SK-N-SH (cell line): ENCODE measurements around the gene EEF2K. TPM values are rescaled to one million over a fixed set of nuclear protein-coding genes. Genes with fewer than 3 reads are reported as not detected.

ENCODE experiments used
- CTCF ChIA-PET: fragments of 300-600, 350-600 bp; formaldehyde crosslinking; extraction: SDS; loops from one replicate; lab custom pipeline; 2021; lab: Yijun Ruan, JAX
- POLR2A ChIA-PET: fragments of 350-600 bp; sonication (Branson Sonifier 250); formaldehyde crosslinking; extraction: SDS; loops from one replicate; lab custom pipeline; 2020; ENCODE audit warnings: antibody characterized with exemption, inconsistent platforms; lab: Yijun Ruan, JAX
- DNase-seq: peaks from one replicate; pipeline ENCODE4 v3.0.0; 2012
- H2AFZ ChIP-seq: fragments of 200-600 bp; sonication (generic); 2 replicates; pipeline ENCODE4 v1.8.1; 2016; ENCODE audit warnings: antibody characterized with exemption, mild to moderate bottlenecking, low read depth
- H3F3A ChIP-seq: fragments of 200-600 bp; sonication (generic); replicated peaks from 2 replicates; pipeline ENCODE3; 2016; ENCODE audit warnings: antibody characterized with exemption, mild to moderate bottlenecking; ENCODE audit not compliant: insufficient read depth
- H3K27ac ChIP-seq, 2 experiments: fragments of 200-500 bp in 1 of 2; fragments of 200-600 bp in 1 of 2; sonication (Bioruptor generic) in 1 of 2; sonication (generic), shearing (Covaris generic) in 1 of 2; 2 replicates each; pipeline versions ENCODE4 v1.5.1 to v1.6.1; 2014 to 2016; ENCODE audit warnings: low read depth in 2 of 2, inconsistent platforms in 1 of 2, low read length in 1 of 2, mild to moderate bottlenecking in 1 of 2, mixed read lengths in 1 of 2
- H3K27me3 ChIP-seq: fragments of 200-600 bp; sonication (generic), shearing (Covaris generic); 2 replicates; pipeline ENCODE4 v1.6.1; 2016; ENCODE audit warnings: mixed run types; ENCODE audit not compliant: insufficient read depth
- H3K36me3 ChIP-seq, 2 experiments: fragments of 200-500 bp in 1 of 2; fragments of 200-600 bp in 1 of 2; sonication (Bioruptor generic) in 1 of 2; sonication (generic) in 1 of 2; replicated peaks in 1 of 2; 2 replicates each; pipeline versions ENCODE3 to v1.5.1; 2014 to 2016; ENCODE audit warnings: low read length in 1 of 2, mild to moderate bottlenecking in 1 of 2; ENCODE audit not compliant: insufficient read depth in 2 of 2, control insufficient read depth in 1 of 2
- H3K4me1 ChIP-seq, 2 experiments: fragments of 200-500 bp in 1 of 2; fragments of 200-600 bp in 1 of 2; sonication (Bioruptor generic) in 1 of 2; sonication (generic), shearing (Covaris generic) in 1 of 2; 2 replicates each; pipeline versions ENCODE4 v1.5.1 to v1.6.1; 2014 to 2016; ENCODE audit warnings: low read depth in 1 of 2, low read length in 1 of 2, mixed run types in 1 of 2; ENCODE audit not compliant: insufficient read depth in 2 of 2, control insufficient read depth in 1 of 2
- H3K4me2 ChIP-seq: fragments of 200-600 bp; sonication (generic), shearing (Covaris generic); 2 replicates; pipeline ENCODE4 v1.6.1; 2017; ENCODE audit warnings: mixed run types
- H3K4me3 ChIP-seq, 2 experiments: fragments of 200-500 bp in 1 of 2; fragments of 200-600 bp in 1 of 2; sonication (Bioruptor generic) in 1 of 2; sonication (generic), shearing (Covaris generic) in 1 of 2; 2 replicates each; pipeline versions ENCODE4 v1.5.1 to v1.8.1; 2014 to 2016; ENCODE audit warnings: low read depth in 2 of 2, inconsistent platforms in 1 of 2, low read length in 1 of 2, mild to moderate bottlenecking in 1 of 2, mixed read lengths in 1 of 2, moderate library complexity in 1 of 2
- H3K79me2 ChIP-seq: fragments of 200-600 bp; sonication (generic); 2 replicates; pipeline ENCODE4 v1.8.1; 2017; ENCODE audit warnings: mild to moderate bottlenecking; ENCODE audit not compliant: insufficient read depth
- H3K9ac ChIP-seq: fragments of 200-600 bp; sonication (generic); 2 replicates; pipeline ENCODE4 v1.6.1; 2017; ENCODE audit warnings: mixed run types
- H3K9me2 ChIP-seq: fragments of 200-600 bp; sonication (generic); 2 replicates; pipeline ENCODE4 v1.6.1; 2017; ENCODE audit warnings: mixed run types
- H3K9me3 ChIP-seq: fragments of 200-600 bp; sonication (generic); 2 replicates; pipeline ENCODE4 v1.6.1; 2017; ENCODE audit warnings: mixed run types, mild to moderate bottlenecking, moderate library complexity
- H4K20me1 ChIP-seq: fragments of 200-600 bp; sonication (generic); 2 replicates; pipeline ENCODE4 v1.6.1; 2017; ENCODE audit warnings: mild to moderate bottlenecking, mixed run types; ENCODE audit not compliant: insufficient read depth
- ELF1 ChIP-seq: IDR thresholded peaks from 2 replicates; pipeline ENCODE4 v1.4.0; 2012
- EP300 ChIP-seq, 2 experiments: IDR thresholded peaks; 2 replicates each; pipeline versions ENCODE4 v1.4.0 to v1.6.1; 2012; ENCODE audit warnings: borderline replicate concordance in 1 of 2, low read depth in 1 of 2, low read length in 1 of 2
- GABPA ChIP-seq: IDR thresholded peaks from 2 replicates; pipeline ENCODE4 v1.4.0; 2012; ENCODE audit warnings: low read depth, mild to moderate bottlenecking
- GATA2 ChIP-seq: sonication (generic); formaldehyde crosslinking; IDR thresholded peaks from 2 replicates; pipeline ENCODE4 v1.5.0; 2020; ENCODE audit warnings: mild to moderate bottlenecking, missing genetic modification reagents
- MXI1 ChIP-seq: IDR thresholded peaks from 2 replicates; pipeline ENCODE4 v1.6.1; 2012; ENCODE audit warnings: mild to moderate bottlenecking, low read depth, low read length, improper control_type of control experiment
- NFIC ChIP-seq: IDR thresholded peaks from 2 replicates; pipeline ENCODE4 v1.4.0; 2012; ENCODE audit warnings: borderline replicate concordance
- POLR2AphosphoS5 ChIP-seq: IDR thresholded peaks from 2 replicates; pipeline ENCODE4 v1.6.1; 2012; ENCODE audit warnings: low read depth, low read length
- RFX5 ChIP-seq: IDR thresholded peaks from 2 replicates; pipeline ENCODE4 v1.6.1; 2012; ENCODE audit warnings: mild to moderate bottlenecking, improper control_type of control experiment, low read length
- SIN3A ChIP-seq: IDR thresholded peaks from 2 replicates; pipeline ENCODE4 v1.6.1; 2012; ENCODE audit warnings: low read depth, mild to moderate bottlenecking, low read length, moderate library complexity, borderline replicate concordance
- TAF1 ChIP-seq: IDR thresholded peaks from 2 replicates; pipeline ENCODE4 v1.6.1; 2012; ENCODE audit warnings: low read depth, mild to moderate bottlenecking, low read length, moderate library complexity, borderline replicate concordance
- TCF12 ChIP-seq: IDR thresholded peaks from 2 replicates; pipeline ENCODE4 v1.4.0; 2012
- WGBS: methylation state at CpG from one replicate; pipeline ENCODE4 v1.1.6; 2017; ENCODE audit warnings: low lambda C conversion rate; 5-methylcytosine and 5-hydroxymethylcytosine counted together
- polyA plus RNA-seq, 3 experiments: library from polyadenylated mRNA; depleted of rRNA; stranded (reverse); fragments of >200 nt; gene quantifications; 2 replicates each; pipeline ENCODE4 v1.2.3, GENCODE V29; 2012
- TF ChIP-seq, protein P1 (sequence below): fragments of 200-600 bp; sonication (generic); IDR thresholded peaks from 2 replicates; pipeline ENCODE4 v1.6.1; 2017; ENCODE audit warnings: antibody characterized with exemption, mild to moderate bottlenecking, moderate library complexity
- TF ChIP-seq, protein P2 (sequence below): IDR thresholded peaks from 2 replicates; pipeline ENCODE4; 2012
- TF ChIP-seq, protein P3 (sequence below): fragments of 150-350 bp; IDR thresholded peaks from 2 replicates; pipeline ENCODE4 v1.6.1; 2016; ENCODE audit warnings: mild to moderate bottlenecking, low read depth, low read length
- TF ChIP-seq, protein P4 (sequence below): IDR thresholded peaks from 2 replicates; pipeline ENCODE4 v1.4.0; 2012; ENCODE audit warnings: low read depth
- TF ChIP-seq, protein P5 (sequence below): IDR thresholded peaks from 2 replicates; pipeline ENCODE4 v1.4.0; 2012; ENCODE audit warnings: low read depth, borderline replicate concordance

The EEF2K gene
- polyA plus RNA-seq, 1 of the 3 experiments (the other 2 are of a cell fraction) = 8.0 TPM

DNA sequence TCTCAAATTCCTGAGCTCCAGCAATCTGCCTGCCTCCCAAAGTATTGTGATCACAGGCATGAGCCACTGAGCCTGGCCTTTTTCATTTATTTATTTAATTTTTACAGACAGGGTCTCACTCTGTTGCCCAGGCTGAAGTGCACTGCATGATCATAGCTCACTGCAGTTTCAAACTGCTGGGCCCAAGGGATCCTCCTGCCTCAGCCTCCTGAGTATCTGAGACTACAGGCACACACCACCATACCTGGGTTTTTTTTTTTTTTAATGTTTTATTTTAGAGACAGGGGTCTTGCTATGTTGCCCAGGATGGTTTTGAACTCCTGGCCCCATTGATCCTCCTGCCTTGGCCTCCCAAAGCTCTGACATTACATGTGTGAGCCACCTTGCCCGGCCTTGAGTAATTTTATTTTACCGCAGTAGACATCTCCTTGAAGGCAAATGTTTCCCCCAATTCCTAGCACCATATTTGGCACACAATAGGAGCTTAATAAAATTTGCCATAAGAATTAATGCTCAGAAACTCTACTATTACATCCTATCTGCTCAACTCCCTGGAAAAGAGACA lies 1.9 kb upstream of the EEF2K start (continued):
- TF ChIP-seq, protein P1, sequence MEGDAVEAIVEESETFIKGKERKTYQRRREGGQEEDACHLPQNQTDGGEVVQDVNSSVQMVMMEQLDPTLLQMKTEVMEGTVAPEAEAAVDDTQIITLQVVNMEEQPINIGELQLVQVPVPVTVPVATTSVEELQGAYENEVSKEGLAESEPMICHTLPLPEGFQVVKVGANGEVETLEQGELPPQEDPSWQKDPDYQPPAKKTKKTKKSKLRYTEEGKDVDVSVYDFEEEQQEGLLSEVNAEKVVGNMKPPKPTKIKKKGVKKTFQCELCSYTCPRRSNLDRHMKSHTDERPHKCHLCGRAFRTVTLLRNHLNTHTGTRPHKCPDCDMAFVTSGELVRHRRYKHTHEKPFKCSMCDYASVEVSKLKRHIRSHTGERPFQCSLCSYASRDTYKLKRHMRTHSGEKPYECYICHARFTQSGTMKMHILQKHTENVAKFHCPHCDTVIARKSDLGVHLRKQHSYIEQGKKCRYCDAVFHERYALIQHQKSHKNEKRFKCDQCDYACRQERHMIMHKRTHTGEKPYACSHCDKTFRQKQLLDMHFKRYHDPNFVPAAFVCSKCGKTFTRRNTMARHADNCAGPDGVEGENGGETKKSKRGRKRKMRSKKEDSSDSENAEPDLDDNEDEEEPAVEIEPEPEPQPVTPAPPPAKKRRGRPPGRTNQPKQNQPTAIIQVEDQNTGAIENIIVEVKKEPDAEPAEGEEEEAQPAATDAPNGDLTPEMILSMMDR = no peak

DNA sequence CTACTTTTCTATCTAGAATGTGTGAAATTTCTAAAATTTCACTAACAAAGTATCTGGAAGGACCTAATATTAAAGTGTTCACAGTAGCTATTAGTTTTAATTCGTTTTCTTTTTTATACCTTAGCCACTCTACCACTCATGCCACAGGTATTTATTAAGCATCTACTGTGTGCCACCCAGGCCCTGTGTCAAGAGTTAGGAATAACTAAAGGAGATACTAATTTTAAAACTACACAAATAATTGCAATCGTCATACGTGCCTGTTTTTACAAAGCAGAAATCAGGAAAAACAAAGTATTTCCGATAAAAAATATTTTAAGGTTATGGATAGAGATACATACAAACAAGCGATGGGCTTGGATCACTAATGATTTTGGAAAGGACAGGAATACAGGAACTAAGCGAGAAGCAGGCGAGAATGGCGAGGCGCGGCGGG lies 483 bp upstream of the EEF2K start:
- WGBS = 6% methylated on average over 11 of the region's 11 CpGs
- TF ChIP-seq GATA2 (CRISPR knock-in tag) (no peak), POLR2AphosphoS5 (peak; percentile 73; the same call in 1 of the 2 replicates)
- TF ChIP-seq, all 33 proteins: peak for 1
- Histone ChIP-seq H3K36me3 (no peaks in the 10 kb centered on the region), H3K4me1 (peaks cover 6 to 7% of the 10 kb centered on the region in 2 experiments; a peak in 1 of 4 replicates), H3K27ac (peak overlapping the region; percentile 69 to 82), H3K4me2 (peak overlapping the region; percentile 94; the same call in 1 of the 2 replicates), H2AFZ (peak overlapping the region; percentile 85), H3K9me2 (no peaks in the 10 kb centered on the region), H3K9me3 (no peaks in the 10 kb centered on the region), H3K79me2 (peaks cover 44% of the 10 kb centered on the region), H3K4me3 (peak overlapping the region; percentile 64 to 87; a peak in 3 of 4 replicates), H3K9ac (peak overlapping the region; percentile 49; the same call in 1 of the 2 replicates), H3F3A (peaks cover 9% of the 10 kb centered on the region), H3K27me3 (no peaks in the 10 kb centered on the region), H4K20me1 (peaks cover 4% of the 10 kb centered on the region)
- CTCF ChIA-PET = interaction anchor here (1.0 to 5.6 kb wide), 11 partner anchors 10 to 115 kb away, joined by 3 to 66 read pairs (median 5); partner anchors contain the start of gene POLR3E
- POLR2A ChIA-PET = interaction anchor here (1.6 kb wide), 1 partner anchor 92 kb away, joined by 14 read pairs; the partner anchor contains the start of gene POLR3E
- DNase-seq = no peak

DNA sequence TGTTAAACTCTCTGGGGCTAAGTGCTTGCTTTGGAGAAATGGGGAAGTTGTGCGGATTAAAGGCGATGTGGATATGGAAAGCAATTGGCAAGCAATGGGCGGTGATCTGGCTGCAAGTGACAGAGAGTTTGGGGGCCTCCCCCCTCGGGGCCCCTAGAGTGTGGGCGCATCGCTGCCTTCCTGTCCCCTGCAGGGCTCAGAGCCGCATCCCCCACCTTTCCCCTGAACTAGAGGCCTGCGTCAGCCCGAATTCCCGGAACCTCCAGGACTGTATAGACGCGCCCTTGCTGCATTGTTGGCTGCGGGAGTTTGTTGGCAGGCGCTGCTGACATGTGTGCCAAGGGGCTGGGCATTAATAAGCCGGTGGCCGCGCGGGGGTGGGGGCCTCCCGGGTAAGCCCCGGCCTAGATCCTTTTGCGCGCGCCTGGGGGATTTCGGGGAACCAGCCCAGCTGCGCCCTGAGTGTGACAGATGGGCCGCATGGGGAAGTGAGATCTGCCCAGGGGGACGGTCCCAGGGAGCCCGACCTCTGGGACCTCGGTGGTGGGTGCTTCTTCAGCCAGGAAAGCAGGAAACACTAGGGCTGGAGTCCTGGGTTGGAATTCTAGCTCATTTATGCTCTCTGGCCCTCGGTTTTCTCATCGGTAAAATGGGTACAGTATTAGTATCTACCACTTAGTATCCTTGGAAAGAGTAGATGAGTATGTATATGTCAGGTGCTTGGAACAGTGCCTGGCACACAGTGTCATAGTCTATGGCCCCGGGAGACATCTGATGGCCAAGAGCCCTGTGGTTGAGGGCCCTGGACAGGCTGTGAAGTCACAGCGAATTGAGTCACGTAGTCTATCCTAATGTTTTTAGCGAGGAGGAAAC lies 1.0 kb downstream of the EEF2K start:
- H3K27ac ChIP-seq = peak overlapping the region; percentile 38 to 80; a peak in 3 of 4 replicates
- POLR2A ChIA-PET = no interaction called here
- WGBS = 32% methylated on average over 12 of the region's 35 CpGs
- no peak for TF ChIP-seq ELF1
- TF ChIP-seq SIN3A = peak; percentile 40; the same call in 1 of the 2 replicates
- peak; percentile 71 for TF ChIP-seq MXI1
- TF ChIP-seq, protein P2, sequence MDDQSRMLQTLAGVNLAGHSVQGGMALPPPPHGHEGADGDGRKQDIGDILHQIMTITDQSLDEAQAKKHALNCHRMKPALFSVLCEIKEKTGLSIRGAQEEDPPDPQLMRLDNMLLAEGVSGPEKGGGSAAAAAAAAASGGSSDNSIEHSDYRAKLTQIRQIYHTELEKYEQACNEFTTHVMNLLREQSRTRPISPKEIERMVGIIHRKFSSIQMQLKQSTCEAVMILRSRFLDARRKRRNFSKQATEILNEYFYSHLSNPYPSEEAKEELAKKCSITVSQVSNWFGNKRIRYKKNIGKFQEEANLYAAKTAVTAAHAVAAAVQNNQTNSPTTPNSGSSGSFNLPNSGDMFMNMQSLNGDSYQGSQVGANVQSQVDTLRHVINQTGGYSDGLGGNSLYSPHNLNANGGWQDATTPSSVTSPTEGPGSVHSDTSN = 0 out of 2 replicates have a peak, but pooled peaks have one; percentile 2
- TF ChIP-seq GABPA = no peak
- TF ChIP-seq, protein P3, sequence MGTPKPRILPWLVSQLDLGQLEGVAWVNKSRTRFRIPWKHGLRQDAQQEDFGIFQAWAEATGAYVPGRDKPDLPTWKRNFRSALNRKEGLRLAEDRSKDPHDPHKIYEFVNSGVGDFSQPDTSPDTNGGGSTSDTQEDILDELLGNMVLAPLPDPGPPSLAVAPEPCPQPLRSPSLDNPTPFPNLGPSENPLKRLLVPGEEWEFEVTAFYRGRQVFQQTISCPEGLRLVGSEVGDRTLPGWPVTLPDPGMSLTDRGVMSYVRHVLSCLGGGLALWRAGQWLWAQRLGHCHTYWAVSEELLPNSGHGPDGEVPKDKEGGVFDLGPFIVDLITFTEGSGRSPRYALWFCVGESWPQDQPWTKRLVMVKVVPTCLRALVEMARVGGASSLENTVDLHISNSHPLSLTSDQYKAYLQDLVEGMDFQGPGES = no peak
- TF ChIP-seq TAF1 = no peak
- TF ChIP-seq NFIC = peak; percentile 89
- TF ChIP-seq TCF12 = no peak
- TF ChIP-seq, protein P4, sequence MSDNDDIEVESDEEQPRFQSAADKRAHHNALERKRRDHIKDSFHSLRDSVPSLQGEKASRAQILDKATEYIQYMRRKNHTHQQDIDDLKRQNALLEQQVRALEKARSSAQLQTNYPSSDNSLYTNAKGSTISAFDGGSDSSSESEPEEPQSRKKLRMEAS = no peak
- TF ChIP-seq EP300 (IDR thresholded peaks at IDR 0.05; ENCODE audit: borderline replicate concordance in 1 of 2, low read depth in 1 of 2, low read length in 1 of 2) = no peak; a peak in 1 of 4 replicates
- no peak for TF ChIP-seq RFX5
- TF ChIP-seq, protein P5, sequence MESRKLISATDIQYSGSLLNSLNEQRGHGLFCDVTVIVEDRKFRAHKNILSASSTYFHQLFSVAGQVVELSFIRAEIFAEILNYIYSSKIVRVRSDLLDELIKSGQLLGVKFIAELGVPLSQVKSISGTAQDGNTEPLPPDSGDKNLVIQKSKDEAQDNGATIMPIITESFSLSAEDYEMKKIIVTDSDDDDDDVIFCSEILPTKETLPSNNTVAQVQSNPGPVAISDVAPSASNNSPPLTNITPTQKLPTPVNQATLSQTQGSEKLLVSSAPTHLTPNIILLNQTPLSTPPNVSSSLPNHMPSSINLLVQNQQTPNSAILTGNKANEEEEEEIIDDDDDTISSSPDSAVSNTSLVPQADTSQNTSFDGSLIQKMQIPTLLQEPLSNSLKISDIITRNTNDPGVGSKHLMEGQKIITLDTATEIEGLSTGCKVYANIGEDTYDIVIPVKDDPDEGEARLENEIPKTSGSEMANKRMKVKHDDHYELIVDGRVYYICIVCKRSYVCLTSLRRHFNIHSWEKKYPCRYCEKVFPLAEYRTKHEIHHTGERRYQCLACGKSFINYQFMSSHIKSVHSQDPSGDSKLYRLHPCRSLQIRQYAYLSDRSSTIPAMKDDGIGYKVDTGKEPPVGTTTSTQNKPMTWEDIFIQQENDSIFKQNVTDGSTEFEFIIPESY = no peak

More for the DNA sequence above, 1.0 kb downstream of the EEF2K start:
- H3K4me3 ChIP-seq = peak overlapping the region; percentile 64 to 87
- peak; percentile 75 for DNase-seq
- H3K4me2 ChIP-seq = peak overlapping the region; percentile 94
- peak overlapping the region; percentile 85; the same call in 1 of the 2 replicates for H2AFZ ChIP-seq
- H3K36me3 ChIP-seq = no peaks in the 10 kb centered on the region
- no peaks in the 10 kb centered on the region for H3K9me3 ChIP-seq
- peaks cover 9% of the 10 kb centered on the region for H3F3A ChIP-seq
- H3K79me2 ChIP-seq = peaks cover 57% of the 10 kb centered on the region
- H4K20me1 ChIP-seq = peaks cover 4% of the 10 kb centered on the region
- peaks cover 6 to 7% of the 10 kb centered on the region in 2 experiments; a peak in 1 of 4 replicates for H3K4me1 ChIP-seq
- CTCF ChIA-PET = interaction anchor here (0.8 to 5.6 kb wide), 10 partner anchors 9 to 129 kb away, joined by 3 to 66 read pairs (median 6); partner anchors contain the start of gene POLR3E
- H3K9ac ChIP-seq = peak overlapping the region; percentile 72
- H3K27me3 ChIP-seq = no peaks in the 10 kb centered on the region
- no peaks in the 10 kb centered on the region for H3K9me2 ChIP-seq
